HepG2 (cell line): ENCODE measurements around the gene DDOST. TPM values are rescaled to one million over a fixed set of nuclear protein-coding genes. Genes with fewer than 3 reads are reported as not detected.

ENCODE experiments used
- CERS6 ChIP-seq: sonication (generic); formaldehyde crosslinking; IDR thresholded peaks from 2 replicates; pipeline ENCODE4 v1.5.0; 2020; ENCODE audit warnings: missing genetic modification reagents
- DR1 ChIP-seq: sonication (generic); formaldehyde crosslinking; IDR thresholded peaks from 2 replicates; pipeline ENCODE4 v1.8.0; 2021; ENCODE audit warnings: mild to moderate bottlenecking, missing genetic modification reagents, inconsistent platforms
- FOSL2 ChIP-seq: sonication (generic); formaldehyde crosslinking; IDR thresholded peaks from 2 replicates; pipeline ENCODE4 v1.4.0; 2020; ENCODE audit warnings: missing genetic modification reagents
- FOXJ3 ChIP-seq: sonication (generic); formaldehyde crosslinking; IDR thresholded peaks from 2 replicates; pipeline ENCODE4 v1.4.0; 2020; ENCODE audit warnings: missing genetic modification reagents, mild to moderate bottlenecking, borderline replicate concordance
- GFI1 ChIP-seq: sonication (generic); formaldehyde crosslinking; IDR thresholded peaks from 2 replicates; pipeline ENCODE4 v1.5.0; 2020; ENCODE audit warnings: missing genetic modification reagents, mild to moderate bottlenecking, borderline replicate concordance
- IRF9 ChIP-seq: sonication (generic); formaldehyde crosslinking; IDR thresholded peaks from 2 replicates; pipeline ENCODE4 v1.8.0; 2022; ENCODE audit warnings: missing genetic modification reagents, mild to moderate bottlenecking, borderline replicate concordance
- ISL2 ChIP-seq: sonication (generic); formaldehyde crosslinking; IDR thresholded peaks from 2 replicates; pipeline ENCODE4 v1.5.0; 2020; ENCODE audit warnings: missing genetic modification reagents
- JUNB ChIP-seq: sonication (generic); formaldehyde crosslinking; IDR thresholded peaks from 2 replicates; pipeline ENCODE4 v1.8.0; 2022; ENCODE audit warnings: missing genetic modification reagents, mild to moderate bottlenecking, borderline replicate concordance
- MBNL3 ChIP-seq: fragments of 250-450 bp; sonication (Bioruptor Pico); conservative IDR thresholded peaks from 2 replicates; pipeline ENCODE4 v1.8.0; 2022; ENCODE audit warnings: mild to moderate bottlenecking, inconsistent platforms
- MTERF4 ChIP-seq: sonication (generic); formaldehyde crosslinking; IDR thresholded peaks from 2 replicates; pipeline ENCODE4 v1.8.0; 2023; ENCODE audit warnings: mild to moderate bottlenecking, missing genetic modification reagents
- NR2F1 ChIP-seq, 2 experiments: fragments of 450-650 bp in 1 of 2; formaldehyde crosslinking in 1 of 2; IDR thresholded peaks; 2 replicates each; pipeline versions ENCODE4 v1.5.0 to v1.6.1; 2016 to 2020; ENCODE audit warnings: mild to moderate bottlenecking in 1 of 2, missing compliant biosample characterization in 1 of 2, missing genetic modification reagents in 1 of 2, moderate library complexity in 1 of 2
- PITX1 ChIP-seq: sonication (generic); formaldehyde crosslinking; IDR thresholded peaks from 2 replicates; pipeline ENCODE4 v1.5.1; 2020; ENCODE audit warnings: mild to moderate bottlenecking, missing genetic modification reagents
- THRA ChIP-seq: sonication (generic); formaldehyde crosslinking; IDR thresholded peaks from 2 replicates; pipeline ENCODE4 v1.4.0; 2020; ENCODE audit warnings: missing genetic modification reagents, borderline replicate concordance
- YEATS4 ChIP-seq: sonication (generic); formaldehyde crosslinking; IDR thresholded peaks from 2 replicates; pipeline ENCODE4 v1.4.0; 2020; ENCODE audit warnings: missing genetic modification reagents, borderline replicate concordance
- ZNF275 ChIP-seq: sonication (generic); formaldehyde crosslinking; IDR thresholded peaks from 2 replicates; pipeline ENCODE4 v1.8.0; 2022; ENCODE audit warnings: missing genetic modification reagents, mild to moderate bottlenecking, inconsistent platforms, borderline replicate concordance
- ZNF468 ChIP-seq: sonication (generic); formaldehyde crosslinking; IDR thresholded peaks from 2 replicates; pipeline ENCODE4 v1.8.0; 2022; ENCODE audit warnings: mild to moderate bottlenecking, moderate library complexity, missing genetic modification reagents
- ZNF513 ChIP-seq: sonication (generic); formaldehyde crosslinking; conservative IDR thresholded peaks from 2 replicates; pipeline ENCODE4 v1.5.0; 2020; ENCODE audit warnings: missing genetic modification reagents
- ZSCAN5A ChIP-seq: sonication (generic); formaldehyde crosslinking; IDR thresholded peaks from 2 replicates; pipeline ENCODE4 v1.8.0; 2022; ENCODE audit warnings: mild to moderate bottlenecking, missing genetic modification reagents, borderline replicate concordance
- polyA plus RNA-seq, 8 experiments: library from polyadenylated mRNA; depleted of rRNA in 3 of 8; stranded (reverse) in 7 of 8; unstranded in 1 of 8; fragments of >200 nt; fragmentation: Illumina TruSeq in 4 of 8; extraction: Trizol in 4 of 8; gene quantifications; 2 replicates each; pipeline versions ENCODE4 v1.2.1 to v1.2.3, GENCODE V29; 2011 to 2016; ENCODE audit warnings: low read depth in 4 of 8, missing spikeins in 1 of 8, mixed read lengths in 1 of 8; ENCODE audit not compliant: insufficient read depth in 1 of 8
- total RNA-seq, 5 experiments: library from RNA; depleted of rRNA; stranded (reverse); fragments of >200 nt; fragmentation: Illumina TruSeq; extraction: Trizol; gene quantifications; 2 replicates each; pipeline ENCODE4 v1.2.3, GENCODE V29; 2016; ENCODE audit warnings: low read depth in 1 of 5

The DDOST gene
- total and polyA plus RNA-seq, 2 of the 13 experiments (the other 11 are each of a cell fraction or from before 2014, with no cell fraction given) = 335 to 494 TPM

GRCh38 chr1:20696397-20697333, 35.5 kb upstream of the DDOST start (continued):
- TF ChIP-seq DR1 (CRISPR knock-in tag) (peak; percentile 25; the same call in 1 of the 2 replicates), CERS6 (peak; percentile 31; the same call in 1 of the 2 replicates), JUNB (no peak), ZSCAN5A (CRISPR knock-in tag) (no peak), THRA (CRISPR knock-in tag) (peak; percentile 26; the same call in 1 of the 2 replicates), MBNL3 (CRISPR knock-in tag) (no peak), ZNF513 (CRISPR knock-in tag) (no peak), ZNF275 (no peak; the same call in 1 of the 2 replicates), PITX1 (CRISPR knock-in tag) (no peak), MTERF4 (no peak), YEATS4 (CRISPR knock-in tag) (no peak; the same call in none of the 2 replicates), ZNF468 (CRISPR knock-in tag) (no peak), NR2F1 (CRISPR knock-in tag; IDR thresholded peaks at IDR 0.05) (no peak), ISL2 (CRISPR knock-in tag) (0 out of 2 replicates have a peak, but pooled peaks have one; percentile 31), IRF9 (peak; percentile 28; the same call in 1 of the 2 replicates), GFI1 (CRISPR knock-in tag) (peak; percentile 37; the same call in 1 of the 2 replicates), FOXJ3 (0 out of 2 replicates have a peak, but pooled peaks have one; percentile 30), FOSL2 (no peak; the same call in 1 of the 2 replicates)
